ENCODE data around the gene DIMT1. TPM values are rescaled to one million over a fixed set of nuclear protein-coding genes. Genes with fewer than 3 reads are reported as not detected.

DIMT1 gene
- total RNA-seq (2022) (39.0 and 44.0 TPM in 2 replicates), Bru-seq, nascent RNA (percentile 78 among the genes with signal in this experiment), BruChase-seq, experiment 1, labeled RNA remaining after a 6-hour chase (percentile 80 among the genes with signal in this experiment), BruChase-seq, experiment 2, labeled RNA remaining after a 2-hour chase (percentile 72 among the genes with signal in this experiment)
- long read RNA-seq, transcript DIMT1-201 (12 exons, 2,859 nt), result major isoform, 123 of 140 reads
- long read RNA-seq, partial matches to known transcripts, result 3 of 140 reads
- long read RNA-seq, other reads (novel, unspliced or antisense), result 12 of 140 reads

GRCh38 chr5:62403411-62404250 lies at the start of gene DIMT1:
Gene DIMT1 (minus strand): TSS chr5:62403905. CDS start chr5:62403772, 133 bp downstream.
- TF ChIP-seq CTCF (IDR thresholded peaks at IDR 0.05; ENCODE audit: unreplicated experiment), result no peak
- peak within 1 kb of the TSS; percentile 94 for H3K27ac Mint-ChIP-seq (ENCODE audit: low read depth, unreplicated experiment)
- POLR2A ChIA-PET, result interaction anchor here (0.6 to 4.1 kb wide), 29 partner anchors 9 to 1458 kb away, joined by 3 to 103 read pairs (median 4); partner anchors contain the start of genes IPO11 and KIF2A
- peaks cover 36% of the 10 kb centered on the region for H3K36me3 Mint-ChIP-seq (ENCODE audit: insufficient read depth, unreplicated experiment)
- peaks cover 22% of the 10 kb centered on the region for H3K4me1 Mint-ChIP-seq (ENCODE audit: insufficient read depth, unreplicated experiment)
- peak; percentile 98 for DNase-seq (ENCODE audit: unreplicated experiment)
- intact Hi-C loops (cut with micrococcal nuclease), result no loop called here
- BruUV-seq (replicated peaks), result TSS peak; percentile 45
- no peaks in the 10 kb centered on the region for H3K27me3 Mint-ChIP-seq (ENCODE audit: insufficient read depth, unreplicated experiment)
- no peaks in the 10 kb centered on the region for H3K9me3 Mint-ChIP-seq (ENCODE audit: unreplicated experiment)
- H3K4me3 Mint-ChIP-seq (ENCODE audit: unreplicated experiment), result peak within 1 kb of the TSS; percentile 99
- CTCF ChIA-PET, result interaction anchor here (0.6 to 1.5 kb wide), 7 partner anchors 8 to 860 kb away, joined by 3 to 8 read pairs (median 4); no protein-coding TSS in a partner anchor

- no peaks in the 10 kb centered on the region for H3K27me3 Mint-ChIP-seq (ENCODE audit: insufficient read depth, unreplicated experiment)
- no peak overlapping the region for H3K27ac Mint-ChIP-seq (ENCODE audit: low read depth, unreplicated experiment)
- DNase-seq (ENCODE audit: unreplicated experiment), result no peak
- TF ChIP-seq CTCF (IDR thresholded peaks at IDR 0.05; ENCODE audit: unreplicated experiment), result no peak
- intact Hi-C loops (cut with micrococcal nuclease), result no loop called here
- H3K4me1 Mint-ChIP-seq (ENCODE audit: insufficient read depth, unreplicated experiment), result no peaks in the 10 kb centered on the region
- POLR2A ChIA-PET, result interaction anchor here (0.7 to 1.3 kb wide), 4 partner anchors 10 to 306 kb away, joined by 3 to 5 read pairs (median 4); partner anchors contain the start of gene DIMT1
- no peak overlapping the region for H3K4me3 Mint-ChIP-seq (ENCODE audit: unreplicated experiment)
- CTCF ChIA-PET, result interaction anchor here (0.6 to 1.4 kb wide), 3 partner anchors 10 to 328 kb away, joined by 3 to 9 read pairs (median 3); no protein-coding TSS in a partner anchor
- H3K36me3 Mint-ChIP-seq (ENCODE audit: insufficient read depth, unreplicated experiment), result peaks cover 38% of the 10 kb centered on the region
- BruUV-seq (replicated peaks), result no TSS peak
- no peaks in the 10 kb centered on the region for H3K9me3 Mint-ChIP-seq (ENCODE audit: unreplicated experiment)
Observed at GRCh38 chr5:62450259-62450658, 46.6 kb upstream of the DIMT1 start.

DNA sequence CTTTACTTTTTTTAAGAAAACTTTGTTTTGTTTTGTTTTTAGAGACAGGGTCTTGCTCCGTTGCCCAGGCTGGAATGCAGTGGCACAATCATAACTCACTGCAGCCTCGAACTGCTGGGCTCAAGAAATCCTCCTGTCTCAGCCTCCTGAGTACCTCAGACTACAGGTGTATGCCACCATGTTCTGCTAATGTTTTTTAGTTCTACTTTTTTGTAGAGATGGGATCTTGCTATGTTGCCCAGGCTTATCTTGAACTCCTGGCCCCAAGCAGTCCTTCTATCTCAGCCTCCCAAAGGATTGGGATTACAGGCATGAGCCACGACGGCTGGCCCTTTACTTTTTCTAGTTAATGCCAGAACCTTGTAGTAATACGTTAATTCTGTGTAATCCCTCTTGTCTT lies 44.8 kb upstream of the DIMT1 start:
- Mint-ChIP-seq H3K4me1 (ENCODE audit: insufficient read depth, unreplicated experiment) (no peaks in the 10 kb centered on the region), H3K36me3 (ENCODE audit: insufficient read depth, unreplicated experiment) (peaks cover 30% of the 10 kb centered on the region), H3K9me3 (ENCODE audit: unreplicated experiment) (no peaks in the 10 kb centered on the region), H3K27me3 (ENCODE audit: insufficient read depth, unreplicated experiment) (no peaks in the 10 kb centered on the region), H3K27ac (ENCODE audit: low read depth, unreplicated experiment) (no peak overlapping the region), H3K4me3 (ENCODE audit: unreplicated experiment) (no peak overlapping the region)
- no peak for TF ChIP-seq CTCF (IDR thresholded peaks at IDR 0.05; ENCODE audit: unreplicated experiment)
- DNase-seq (ENCODE audit: unreplicated experiment), result no peak
- CTCF ChIA-PET, result no interaction called here
- intact Hi-C loops (cut with micrococcal nuclease), result no loop called here
- POLR2A ChIA-PET, result no interaction called here
- BruUV-seq (replicated peaks), result no TSS peak

DNA sequence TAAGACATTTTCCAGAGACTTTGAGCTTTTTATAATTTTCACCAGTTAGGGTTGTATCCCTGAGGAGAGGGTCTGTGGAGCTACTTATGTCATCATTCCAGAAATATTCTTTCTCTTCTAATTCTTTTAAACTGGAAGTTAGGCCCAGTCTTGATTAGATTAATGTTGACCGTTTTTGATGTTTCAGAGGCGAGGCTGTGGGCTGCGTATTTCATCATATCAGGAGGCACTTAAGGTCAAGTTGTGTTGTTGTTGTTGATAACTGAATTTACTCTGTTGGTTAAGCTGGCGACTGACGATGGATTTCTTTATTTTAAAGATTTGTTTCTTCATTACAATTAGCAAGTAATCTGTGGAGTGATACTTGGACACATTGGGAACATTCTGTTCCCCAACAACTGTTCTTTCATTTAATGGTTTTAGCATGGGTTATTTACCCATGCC lies 28.9 kb upstream of the DIMT1 start:
- H3K27ac Mint-ChIP-seq (ENCODE audit: low read depth, unreplicated experiment), result no peak overlapping the region

More for the DNA sequence above, 28.9 kb upstream of the DIMT1 start:
- CTCF ChIA-PET, result interaction anchor here (0.6 to 2.7 kb wide), 3 partner anchors 8 to 148 kb away, joined by 4 to 15 read pairs (median 7); no protein-coding TSS in a partner anchor
- POLR2A ChIA-PET, result no interaction called here
- intact Hi-C loops (cut with micrococcal nuclease), result no loop called here
- BruUV-seq (replicated peaks), result no TSS peak
- no peak for DNase-seq (ENCODE audit: unreplicated experiment)
- H3K9me3 Mint-ChIP-seq (ENCODE audit: unreplicated experiment), result no peaks in the 10 kb centered on the region
- H3K36me3 Mint-ChIP-seq (ENCODE audit: insufficient read depth, unreplicated experiment), result peaks cover 10% of the 10 kb centered on the region
- H3K27me3 Mint-ChIP-seq (ENCODE audit: insufficient read depth, unreplicated experiment), result no peaks in the 10 kb centered on the region
- H3K4me3 Mint-ChIP-seq (ENCODE audit: unreplicated experiment), result no peak overlapping the region
- peaks cover 14% of the 10 kb centered on the region for H3K4me1 Mint-ChIP-seq (ENCODE audit: insufficient read depth, unreplicated experiment)
- no peak for TF ChIP-seq CTCF (IDR thresholded peaks at IDR 0.05; ENCODE audit: unreplicated experiment)

Data from MCF 10A (cell line).